AG04450 (cell line): ENCODE data around the gene CDC27. TPM values are rescaled to one million over a fixed set of nuclear protein-coding genes. Genes with fewer than 3 reads are reported as not detected.

Experiments used
- CTCF ChIA-PET: fragments of 300-600, 350-600 bp; formaldehyde crosslinking; extraction: SDS; loops from one replicate; lab custom pipeline; 2022; ENCODE audit warnings: antibody characterized with exemption, inconsistent platforms; lab: Charles Lee
- POLR2A ChIA-PET: fragments of 350-600 bp; formaldehyde crosslinking; extraction: SDS; loops from one replicate; lab custom pipeline; 2021; ENCODE audit warnings: antibody characterized with exemption, inconsistent platforms; lab: Yijun Ruan, JAX
- DNase-seq: peaks from one replicate; pipeline ENCODE4 v3.0.0-alpha.2; 2011; ENCODE audit warnings: low read depth, low spot score
- H3K27ac ChIP-seq: one replicate; pipeline ENCODE4 v1.5.1; 2012; ENCODE audit warnings: low read depth, low read length, control low read depth
- H3K27me3 ChIP-seq: one replicate; pipeline ENCODE4 v1.6.0; 2012; ENCODE audit warnings: low read length; ENCODE audit not compliant: control insufficient read depth, insufficient read depth
- H3K4me3 ChIP-seq: 2 replicates; pipeline ENCODE4 v1.5.1; 2011; ENCODE audit warnings: mild to moderate bottlenecking, low read depth, low read length, control low read depth
- H3K9me3 ChIP-seq: 2 replicates; pipeline ENCODE4 v1.5.1; 2012; ENCODE audit warnings: low read length; ENCODE audit not compliant: control insufficient read depth, insufficient read depth
- CTCF ChIP-seq: IDR thresholded peaks from 2 replicates; pipeline ENCODE4 v1.5.1; 2011; ENCODE audit warnings: low read depth, low read length, control low read depth, inconsistent platforms
- polyA plus RNA-seq: library from polyadenylated mRNA; depleted of rRNA; stranded (reverse); fragments of >200 nt; gene quantifications from 2 replicates; pipeline ENCODE4 v1.2.3, GENCODE V29; 2011

CDC27 gene
- polyA plus RNA-seq, 1 experiment = 120 TPM

DNA sequence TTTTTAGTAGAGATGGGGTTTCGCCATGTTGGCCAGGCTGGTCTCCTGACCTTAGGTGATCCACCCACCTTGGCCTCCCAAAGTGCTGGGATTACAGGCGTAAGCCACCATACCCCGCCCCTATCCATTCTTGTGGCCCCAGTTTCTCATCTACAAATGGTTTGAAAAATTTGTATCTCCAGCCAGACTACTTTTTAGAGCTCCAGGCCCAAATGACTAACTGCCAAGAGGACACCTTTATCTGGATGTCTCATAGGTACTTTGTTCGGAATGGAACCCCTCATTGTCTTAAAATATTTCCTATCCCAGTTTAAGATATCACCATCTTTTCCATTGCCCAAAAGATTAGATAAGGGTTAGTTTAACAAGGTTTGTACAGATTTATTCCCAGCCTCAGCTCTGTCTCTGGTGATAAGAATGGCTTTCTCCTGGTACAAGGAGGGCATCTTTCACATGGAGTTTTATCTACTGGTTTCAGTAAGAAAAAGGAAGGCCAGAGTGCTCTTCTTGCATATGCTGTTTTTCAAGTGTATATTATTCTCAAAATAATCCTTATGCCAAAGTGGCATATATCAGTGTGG is 4.9 kb upstream of the CDC27 start:
- no peak for TF ChIP-seq CTCF
- H3K27me3 ChIP-seq = peaks cover 2% of the 10 kb centered on the region
- peaks cover 1% of the 10 kb centered on the region; the same call in 1 of the 2 replicates for H3K9me3 ChIP-seq
- no peak for DNase-seq
- CTCF ChIA-PET = no interaction called here
- POLR2A ChIA-PET = no interaction called here
- H3K4me3 ChIP-seq = no peak overlapping the region
- H3K27ac ChIP-seq = no peak overlapping the region

DNA sequence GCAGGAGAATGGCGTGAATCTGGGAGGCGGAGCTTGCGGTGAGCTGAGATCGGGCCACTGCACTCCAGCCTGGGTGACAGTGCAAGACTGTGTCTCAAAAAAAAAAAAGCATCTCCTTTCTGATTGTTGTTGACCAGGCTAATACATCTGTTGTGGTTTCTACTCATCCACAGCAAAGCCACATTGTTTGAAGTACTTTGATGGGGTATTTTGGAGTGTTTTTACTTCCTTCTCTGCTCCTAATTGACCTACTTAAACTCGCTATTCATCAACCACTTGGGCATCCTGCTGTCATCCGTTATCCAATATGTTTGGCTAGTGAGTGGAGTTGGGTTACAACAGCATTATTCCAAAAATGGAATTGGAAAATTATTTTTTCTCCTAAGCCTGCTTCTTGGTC is 3.5 kb upstream of the CDC27 start:
- Histone ChIP-seq H3K9me3 (peaks cover 3% of the 10 kb centered on the region; the same call in 1 of the 2 replicates), H3K27me3 (no peaks in the 10 kb centered on the region), H3K27ac (no peak overlapping the region), H3K4me3 (no peak overlapping the region)
- CTCF ChIA-PET = interaction anchor here (0.9 kb wide), 1 partner anchor 123 kb away, joined by 3 read pairs; no protein-coding TSS in a partner anchor
- POLR2A ChIA-PET = no interaction called here
- TF ChIP-seq CTCF = no peak
- no peak for DNase-seq

DNA sequence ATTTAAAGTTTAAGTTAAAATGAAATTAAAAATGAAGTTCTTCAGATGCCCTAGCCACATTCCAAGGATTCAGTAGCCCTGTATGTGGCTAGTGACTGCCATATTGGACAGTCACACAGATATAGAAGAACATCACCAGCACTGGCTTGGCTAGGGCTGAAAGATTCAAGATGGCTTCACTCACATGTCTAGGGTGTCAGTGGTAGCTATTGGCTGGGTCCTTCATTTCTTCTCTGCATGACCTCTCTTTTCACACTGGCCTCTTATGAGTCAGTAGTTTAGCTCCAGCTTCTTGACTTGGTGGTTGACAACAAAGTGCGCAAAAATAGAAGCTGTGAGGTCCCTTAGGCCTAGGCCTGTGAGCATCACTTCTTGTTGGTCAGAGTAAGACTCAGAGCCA is 1.7 kb upstream of the CDC27 start:
- Histone ChIP-seq H3K27me3 (no peaks in the 10 kb centered on the region), H3K27ac (no peak overlapping the region), H3K4me3 (no peak overlapping the region), H3K9me3 (peaks cover 3% of the 10 kb centered on the region; the same call in 1 of the 2 replicates)
- CTCF ChIA-PET = interaction anchor here (0.8 kb wide), 1 partner anchor 125 kb away, joined by 3 read pairs; no protein-coding TSS in a partner anchor
- no peak for DNase-seq
- TF ChIP-seq CTCF = no peak
- POLR2A ChIA-PET = interaction anchor here (1.2 kb wide), 1 partner anchor 50 kb away, joined by 3 read pairs; no protein-coding TSS in a partner anchor

DNA sequence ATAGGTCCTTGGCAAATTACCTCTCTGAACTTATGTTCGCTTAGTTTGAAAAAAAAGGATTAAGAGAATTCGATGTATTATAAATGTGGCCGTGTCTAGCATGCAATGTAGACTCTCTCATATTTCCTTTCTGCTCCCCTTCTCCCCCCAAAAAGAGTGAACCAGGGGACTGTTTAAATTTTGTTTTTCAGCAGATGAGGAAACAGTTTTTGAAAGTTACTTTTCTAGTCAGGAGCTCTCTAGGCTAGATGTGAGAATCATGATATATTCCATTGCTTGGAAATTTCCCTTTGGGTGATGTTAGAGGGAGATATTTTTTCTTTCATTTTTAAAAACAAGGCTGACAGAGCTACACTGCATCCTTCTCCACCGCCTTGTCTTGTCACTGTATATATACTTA is 1.1 kb upstream of the CDC27 start:
- H3K4me3 ChIP-seq = no peak overlapping the region
- CTCF ChIA-PET = interaction anchor here (0.7 to 0.8 kb wide), 2 partner anchors 9 to 125 kb away, joined by 3 read pairs; no protein-coding TSS in a partner anchor
- no peaks in the 10 kb centered on the region for H3K27me3 ChIP-seq
- POLR2A ChIA-PET = interaction anchor here (1.1 to 1.2 kb wide), 2 partner anchors 29 to 50 kb away, joined by 3 to 4 read pairs; no protein-coding TSS in a partner anchor
- H3K9me3 ChIP-seq = peaks cover 3% of the 10 kb centered on the region; the same call in 1 of the 2 replicates
- DNase-seq = no peak
- no peak for TF ChIP-seq CTCF
- H3K27ac ChIP-seq = no peak overlapping the region

GRCh38 chr17:47189732-47190237 is 690 bp upstream of the CDC27 start:
- no peak for DNase-seq
- Histone ChIP-seq H3K9me3 (peaks cover 3% of the 10 kb centered on the region; the same call in 1 of the 2 replicates), H3K27ac (peak overlapping the region; percentile 55), H3K27me3 (no peaks in the 10 kb centered on the region), H3K4me3 (peak overlapping the region; percentile 59)
- POLR2A ChIA-PET = interaction anchor here (0.6 to 1.6 kb wide), 3 partner anchors 17 to 619 kb away, joined by 4 to 7 read pairs (median 6); no protein-coding TSS in a partner anchor
- TF ChIP-seq CTCF = no peak
- CTCF ChIA-PET = interaction anchor here (0.7 to 0.8 kb wide), 2 partner anchors 9 to 126 kb away, joined by 3 read pairs; no protein-coding TSS in a partner anchor
